ENCODE measurements around the gene IL18R1.

DNA sequence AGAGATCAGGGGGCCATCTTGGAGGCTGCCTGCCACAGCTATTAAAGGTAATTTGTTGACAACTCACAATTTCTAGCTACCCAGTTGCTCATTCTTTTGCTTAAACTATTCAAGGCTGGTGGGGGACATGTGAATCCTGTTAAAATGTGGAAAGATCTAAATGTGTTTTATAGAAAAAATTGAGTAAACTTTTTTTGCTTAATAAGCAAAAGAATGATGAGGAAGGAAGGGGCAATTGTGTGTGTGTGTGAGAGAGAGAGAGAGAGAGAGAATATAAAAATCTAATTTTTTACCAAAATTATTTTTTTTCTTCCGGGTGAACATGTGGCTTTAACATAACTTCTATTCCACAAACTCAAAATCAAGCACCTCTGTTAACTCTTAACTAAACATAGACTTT is 49.5 kb upstream of the IL18R1 start:
- TF ChIP-seq, protein P1, sequence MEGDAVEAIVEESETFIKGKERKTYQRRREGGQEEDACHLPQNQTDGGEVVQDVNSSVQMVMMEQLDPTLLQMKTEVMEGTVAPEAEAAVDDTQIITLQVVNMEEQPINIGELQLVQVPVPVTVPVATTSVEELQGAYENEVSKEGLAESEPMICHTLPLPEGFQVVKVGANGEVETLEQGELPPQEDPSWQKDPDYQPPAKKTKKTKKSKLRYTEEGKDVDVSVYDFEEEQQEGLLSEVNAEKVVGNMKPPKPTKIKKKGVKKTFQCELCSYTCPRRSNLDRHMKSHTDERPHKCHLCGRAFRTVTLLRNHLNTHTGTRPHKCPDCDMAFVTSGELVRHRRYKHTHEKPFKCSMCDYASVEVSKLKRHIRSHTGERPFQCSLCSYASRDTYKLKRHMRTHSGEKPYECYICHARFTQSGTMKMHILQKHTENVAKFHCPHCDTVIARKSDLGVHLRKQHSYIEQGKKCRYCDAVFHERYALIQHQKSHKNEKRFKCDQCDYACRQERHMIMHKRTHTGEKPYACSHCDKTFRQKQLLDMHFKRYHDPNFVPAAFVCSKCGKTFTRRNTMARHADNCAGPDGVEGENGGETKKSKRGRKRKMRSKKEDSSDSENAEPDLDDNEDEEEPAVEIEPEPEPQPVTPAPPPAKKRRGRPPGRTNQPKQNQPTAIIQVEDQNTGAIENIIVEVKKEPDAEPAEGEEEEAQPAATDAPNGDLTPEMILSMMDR (IDR thresholded peaks at IDR 0.05) = no peak
- no peak for TF ChIP-seq POLR2AphosphoS5 (IDR thresholded peaks at IDR 0.05; ENCODE audit: low read depth, low read length)
